ENCODE results near the gene GTF2E1. TPM values are rescaled to one million over a fixed set of nuclear protein-coding genes. Genes with fewer than 3 reads are reported as not detected.
"Not testable (repeated sequence)": the region's sequence is repeated elsewhere in the genome, so short reads cannot be mapped to it uniquely, and the experiment has no call there.

GTF2E1 gene
- total RNA-seq, 1 experiment from 2014 or later: 21.5 TPM

DNA sequence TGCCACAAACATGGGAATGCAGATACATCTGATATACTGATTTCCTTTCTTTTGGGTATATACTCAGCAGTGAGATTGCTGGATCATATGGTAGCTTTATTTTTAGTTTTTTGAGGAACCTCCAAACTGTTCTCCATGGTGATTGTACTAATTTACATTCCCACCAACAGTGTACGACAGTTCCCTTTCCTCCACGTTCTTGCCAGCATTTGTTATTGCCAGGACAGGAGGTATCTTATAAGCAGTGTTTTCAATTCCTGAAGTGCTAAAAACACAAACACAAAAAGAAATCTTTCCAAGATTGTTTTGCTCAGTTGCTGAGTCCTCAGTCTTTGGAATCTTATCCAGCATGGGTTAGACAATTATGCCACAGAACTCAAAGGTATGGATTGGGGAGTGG lies 13.5 kb downstream of the GTF2E1 start:
- ChIA-PET CTCF (no interaction called here), POLR2A (no interaction called here), RAD21 (ENCODE audit: low non-redundant PET in 1 of 2, low total read pairs in 2 of 2, uncharacterized antibody in 2 of 2, unreplicated experiment in 2 of 2) (no interaction called here)
- peaks cover 3 to 6% of the 10 kb centered on the region in 2 experiments; a peak in 3 of 4 replicates for H3K36me3 ChIP-seq (ENCODE audit: control insufficient read depth in 1 of 2, insufficient read depth in 2 of 2, low read length in 2 of 2)
- H3K4me1 ChIP-seq (ENCODE audit: control insufficient read depth in 1 of 2, insufficient read depth in 2 of 2, low read length in 2 of 2): no peaks in the 10 kb centered on the region
- H3K4me3 ChIP-seq (replicated peaks in 1 of 2; ENCODE audit: low read depth in 1 of 2, low read length in 2 of 2): no peak overlapping the region
- H3K9ac ChIP-seq (ENCODE audit: low read length): no peak overlapping the region
- peaks cover 59% of the 10 kb centered on the region for H3K79me2 ChIP-seq (ENCODE audit: insufficient read depth, low read length)
- H3K27me3 ChIP-seq (ENCODE audit: insufficient read depth, low read length): no peaks in the 10 kb centered on the region
- H3K27ac ChIP-seq (ENCODE audit: low read depth, low read length): no peak overlapping the region
- H4K20me1 ChIP-seq (ENCODE audit: insufficient read depth): no peaks in the 10 kb centered on the region
- intact Hi-C loops (cut with micrococcal nuclease): no loop called here
- no peak overlapping the region for H3K4me2 ChIP-seq (ENCODE audit: low read length)
- ATAC-seq (no peak), DNase-seq (ENCODE audit: low read depth, low spot score) (no peak)
- no peak overlapping the region for H2AFZ ChIP-seq (ENCODE audit: low read depth, low read length, poor library complexity, severe bottlenecking)
- BruUV-seq (replicated peaks): no TSS peak
- no peaks in the 10 kb centered on the region for H3K9me3 ChIP-seq (ENCODE audit: control insufficient read depth in 1 of 2, insufficient read depth in 1 of 2, low read depth in 1 of 2, low read length in 2 of 2)
- TF ChIP-seq, protein P1, sequence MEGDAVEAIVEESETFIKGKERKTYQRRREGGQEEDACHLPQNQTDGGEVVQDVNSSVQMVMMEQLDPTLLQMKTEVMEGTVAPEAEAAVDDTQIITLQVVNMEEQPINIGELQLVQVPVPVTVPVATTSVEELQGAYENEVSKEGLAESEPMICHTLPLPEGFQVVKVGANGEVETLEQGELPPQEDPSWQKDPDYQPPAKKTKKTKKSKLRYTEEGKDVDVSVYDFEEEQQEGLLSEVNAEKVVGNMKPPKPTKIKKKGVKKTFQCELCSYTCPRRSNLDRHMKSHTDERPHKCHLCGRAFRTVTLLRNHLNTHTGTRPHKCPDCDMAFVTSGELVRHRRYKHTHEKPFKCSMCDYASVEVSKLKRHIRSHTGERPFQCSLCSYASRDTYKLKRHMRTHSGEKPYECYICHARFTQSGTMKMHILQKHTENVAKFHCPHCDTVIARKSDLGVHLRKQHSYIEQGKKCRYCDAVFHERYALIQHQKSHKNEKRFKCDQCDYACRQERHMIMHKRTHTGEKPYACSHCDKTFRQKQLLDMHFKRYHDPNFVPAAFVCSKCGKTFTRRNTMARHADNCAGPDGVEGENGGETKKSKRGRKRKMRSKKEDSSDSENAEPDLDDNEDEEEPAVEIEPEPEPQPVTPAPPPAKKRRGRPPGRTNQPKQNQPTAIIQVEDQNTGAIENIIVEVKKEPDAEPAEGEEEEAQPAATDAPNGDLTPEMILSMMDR (IDR thresholded peaks at IDR 0.05 in 2 of 3, conservative IDR thresholded peaks at IDR 0.05 in 1 of 3; ENCODE audit: borderline replicate concordance in 1 of 3, insufficient read depth in 1 of 3, low read depth in 2 of 3, low read length in 2 of 3): no peak
- no peak for TF ChIP-seq EZH2phosphoT487 (IDR thresholded peaks at IDR 0.05; ENCODE audit: borderline replicate concordance)
- TF ChIP-seq POLR2AphosphoS5 (IDR thresholded peaks at IDR 0.05; ENCODE audit: low read depth, low read length): no peak
- TF ChIP-seq EGR1 (IDR thresholded peaks at IDR 0.05; ENCODE audit: low read depth): no peak
- TF ChIP-seq FOSL1 (IDR thresholded peaks at IDR 0.05; ENCODE audit: low read depth): no peak
- no peak for TF ChIP-seq SIN3A (IDR thresholded peaks at IDR 0.05; ENCODE audit: low read depth)
- TF ChIP-seq ZFX (IDR thresholded peaks at IDR 0.05): no peak
- TF ChIP-seq ELF1 (IDR thresholded peaks at IDR 0.05; ENCODE audit: borderline replicate concordance, low read depth): no peak
- TF ChIP-seq, protein P2, sequence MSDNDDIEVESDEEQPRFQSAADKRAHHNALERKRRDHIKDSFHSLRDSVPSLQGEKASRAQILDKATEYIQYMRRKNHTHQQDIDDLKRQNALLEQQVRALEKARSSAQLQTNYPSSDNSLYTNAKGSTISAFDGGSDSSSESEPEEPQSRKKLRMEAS (IDR thresholded peaks at IDR 0.05): no peak
- no peak for TF ChIP-seq CBX3 (IDR thresholded peaks at IDR 0.05; ENCODE audit: low read depth)
- no peak for TF ChIP-seq YY1 (IDR thresholded peaks at IDR 0.05; ENCODE audit: extremely low read depth, insufficient replicate concordance, low read depth, low read length)
- TF ChIP-seq RAD21 (IDR thresholded peaks at IDR 0.05; ENCODE audit: low read depth): no peak
- TF ChIP-seq, protein P3, sequence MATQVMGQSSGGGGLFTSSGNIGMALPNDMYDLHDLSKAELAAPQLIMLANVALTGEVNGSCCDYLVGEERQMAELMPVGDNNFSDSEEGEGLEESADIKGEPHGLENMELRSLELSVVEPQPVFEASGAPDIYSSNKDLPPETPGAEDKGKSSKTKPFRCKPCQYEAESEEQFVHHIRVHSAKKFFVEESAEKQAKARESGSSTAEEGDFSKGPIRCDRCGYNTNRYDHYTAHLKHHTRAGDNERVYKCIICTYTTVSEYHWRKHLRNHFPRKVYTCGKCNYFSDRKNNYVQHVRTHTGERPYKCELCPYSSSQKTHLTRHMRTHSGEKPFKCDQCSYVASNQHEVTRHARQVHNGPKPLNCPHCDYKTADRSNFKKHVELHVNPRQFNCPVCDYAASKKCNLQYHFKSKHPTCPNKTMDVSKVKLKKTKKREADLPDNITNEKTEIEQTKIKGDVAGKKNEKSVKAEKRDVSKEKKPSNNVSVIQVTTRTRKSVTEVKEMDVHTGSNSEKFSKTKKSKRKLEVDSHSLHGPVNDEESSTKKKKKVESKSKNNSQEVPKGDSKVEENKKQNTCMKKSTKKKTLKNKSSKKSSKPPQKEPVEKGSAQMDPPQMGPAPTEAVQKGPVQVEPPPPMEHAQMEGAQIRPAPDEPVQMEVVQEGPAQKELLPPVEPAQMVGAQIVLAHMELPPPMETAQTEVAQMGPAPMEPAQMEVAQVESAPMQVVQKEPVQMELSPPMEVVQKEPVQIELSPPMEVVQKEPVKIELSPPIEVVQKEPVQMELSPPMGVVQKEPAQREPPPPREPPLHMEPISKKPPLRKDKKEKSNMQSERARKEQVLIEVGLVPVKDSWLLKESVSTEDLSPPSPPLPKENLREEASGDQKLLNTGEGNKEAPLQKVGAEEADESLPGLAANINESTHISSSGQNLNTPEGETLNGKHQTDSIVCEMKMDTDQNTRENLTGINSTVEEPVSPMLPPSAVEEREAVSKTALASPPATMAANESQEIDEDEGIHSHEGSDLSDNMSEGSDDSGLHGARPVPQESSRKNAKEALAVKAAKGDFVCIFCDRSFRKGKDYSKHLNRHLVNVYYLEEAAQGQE (IDR thresholded peaks at IDR 0.05; ENCODE audit: low read depth): no peak
- TF ChIP-seq SP1 (IDR thresholded peaks at IDR 0.05; ENCODE audit: low read depth): no peak
- TF ChIP-seq ZNF274 (IDR thresholded peaks at IDR 0.05; ENCODE audit: low read depth, low read length): no peak
- TF ChIP-seq CEBPB (IDR thresholded peaks at IDR 0.05; ENCODE audit: low read depth): no peak
- TF ChIP-seq TCF7L2 (IDR thresholded peaks at IDR 0.05; ENCODE audit: borderline replicate concordance, extremely low read depth, insufficient read depth, insufficient read length): no peak
- H3K9me2 ChIP-seq (ENCODE audit: insufficient read depth): no peaks in the 10 kb centered on the region

DNA sequence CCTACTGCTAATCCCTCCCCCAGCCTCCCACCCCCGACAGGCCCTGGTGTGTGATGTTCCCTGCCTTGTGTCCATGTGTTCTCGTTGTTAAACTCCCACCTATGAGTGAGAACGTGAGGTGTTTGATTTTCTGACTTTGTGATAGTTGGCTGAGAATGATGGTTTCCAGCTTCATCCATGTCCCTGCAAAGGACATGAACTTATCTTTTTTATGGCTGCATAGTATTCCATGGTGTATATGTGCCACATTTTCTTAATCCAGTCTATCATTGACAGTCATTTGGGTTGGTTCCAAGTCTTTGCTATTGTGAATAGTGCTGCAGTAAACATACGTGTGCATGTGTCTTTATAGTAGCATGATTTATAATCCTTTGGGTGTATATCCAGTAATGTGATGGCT lies 16.0 kb downstream of the GTF2E1 start:
- DNase-seq (ENCODE audit: low read depth, low spot score); BruUV-seq (replicated peaks); RAD21 ChIA-PET (ENCODE audit: low non-redundant PET in 1 of 2, low total read pairs in 2 of 2, uncharacterized antibody in 2 of 2, unreplicated experiment in 2 of 2); intact Hi-C loops (cut with micrococcal nuclease); H3K4me2 ChIP-seq (ENCODE audit: low read length); CTCF ChIA-PET; H3K36me3 ChIP-seq (ENCODE audit: control insufficient read depth in 1 of 2, insufficient read depth in 2 of 2, low read length in 2 of 2); H2AFZ ChIP-seq (ENCODE audit: low read depth, low read length, poor library complexity, severe bottlenecking); H3K4me3 ChIP-seq (replicated peaks in 1 of 2; ENCODE audit: low read depth in 1 of 2, low read length in 2 of 2); ATAC-seq; H3K9me3 ChIP-seq (ENCODE audit: control insufficient read depth in 1 of 2, insufficient read depth in 1 of 2, low read depth in 1 of 2, low read length in 2 of 2); H3K9ac ChIP-seq (ENCODE audit: low read length); H4K20me1 ChIP-seq (ENCODE audit: insufficient read depth); POLR2A ChIA-PET; H3K4me1 ChIP-seq (ENCODE audit: control insufficient read depth in 1 of 2, insufficient read depth in 2 of 2, low read length in 2 of 2); H3K27ac ChIP-seq (ENCODE audit: low read depth, low read length); H3K9me2 ChIP-seq (ENCODE audit: insufficient read depth); H3K27me3 ChIP-seq (ENCODE audit: insufficient read depth, low read length): not testable (repeated sequence)
- H3K79me2 ChIP-seq (ENCODE audit: insufficient read depth, low read length): peaks cover 60% of the 10 kb centered on the region
